IMR-90 (cell line): Measurements from ENCODE around the gene GABRB2. TPM values are rescaled to one million over a fixed set of nuclear protein-coding genes. Genes with fewer than 3 reads are reported as not detected.

Experiments used
- ATAC-seq: fragments of 200-7000 bp; cut with Tn5 transposase; 2 replicates; pipeline ENCODE4 v1.9.1; 2020; ENCODE audit warnings: low read depth, mild to moderate bottlenecking, moderate library complexity
- BruUV-seq: library from RNA; stranded (reverse); fragments of 400-500 nt; replicated peaks from 2 replicates; lab custom pipeline; 2021; lab: Mats Ljungman, UMichigan
- CTCF ChIA-PET: fragments of 300-600 bp; formaldehyde crosslinking; extraction: SDS; loops from one replicate; lab custom pipeline; 2021; ENCODE audit warnings: antibody characterized with exemption; lab: Yijun Ruan, JAX
- POLR2A ChIA-PET: fragments of 300-600 bp; sonication (Branson Sonifier 250); formaldehyde crosslinking; loops from one replicate; lab custom pipeline; 2022; ENCODE audit warnings: antibody characterized with exemption; ENCODE audit not compliant: unreplicated experiment; lab: Charles Lee
- DNase-seq: peaks from one replicate; pipeline ENCODE4 v3.0.0; 2013
- H2AFZ ChIP-seq: replicated peaks from 2 replicates; pipeline ENCODE3; 2013; ENCODE audit warnings: low read length, mild to moderate bottlenecking; ENCODE audit not compliant: poor library complexity
- H2AK5ac ChIP-seq: 2 replicates; pipeline ENCODE4 v1.6.1; 2013; ENCODE audit warnings: low read depth, low read length, inconsistent platforms
- H2AK9ac ChIP-seq: replicated peaks from 2 replicates; pipeline ENCODE3; 2013; ENCODE audit warnings: mild to moderate bottlenecking, low read depth, low read length, moderate library complexity; ENCODE audit not compliant: poor library complexity
- H2BK120ac ChIP-seq: 2 replicates; pipeline ENCODE4 v1.6.1; 2013; ENCODE audit warnings: low read depth, low read length, inconsistent platforms
- H2BK15ac ChIP-seq: 3 replicates; pipeline ENCODE4 v1.6.1; 2013; ENCODE audit warnings: low read depth, low read length, inconsistent platforms
- H2BK20ac ChIP-seq: 2 replicates; pipeline ENCODE4 v1.6.1; 2013; ENCODE audit warnings: low read depth, mild to moderate bottlenecking, inconsistent platforms, low read length, moderate library complexity
- H2BK5ac ChIP-seq: 2 replicates; pipeline ENCODE4 v1.6.1; 2013; ENCODE audit warnings: mild to moderate bottlenecking, low read depth, low read length, inconsistent platforms; ENCODE audit not compliant: poor library complexity, severe bottlenecking
- H3K14ac ChIP-seq: replicated peaks from 2 replicates; pipeline ENCODE4 v1.6.1; 2013; ENCODE audit warnings: low read depth, low read length, inconsistent platforms
- H3K18ac ChIP-seq: 2 replicates; pipeline ENCODE4 v1.6.1; 2013; ENCODE audit warnings: low read depth, low read length, control low read depth
- H3K23ac ChIP-seq: 2 replicates; pipeline ENCODE4 v1.6.1; 2013; ENCODE audit warnings: low read depth, low read length, inconsistent platforms
- H3K27ac ChIP-seq: 2 replicates; pipeline ENCODE4 v1.5.1; 2013; ENCODE audit warnings: mild to moderate bottlenecking, control low read depth, low read length; ENCODE audit not compliant: insufficient read depth
- H3K27me3 ChIP-seq: 2 replicates; pipeline ENCODE4 v1.6.1; 2013; ENCODE audit warnings: low read length; ENCODE audit not compliant: control insufficient read depth, insufficient read depth
- H3K36me3 ChIP-seq: 2 replicates; pipeline ENCODE4 v1.6.1; 2013; ENCODE audit warnings: low read length, mixed read lengths; ENCODE audit not compliant: control insufficient read depth, insufficient read depth
- H3K4ac ChIP-seq: 2 replicates; pipeline ENCODE4 v1.6.1; 2013; ENCODE audit warnings: low read depth, low read length, inconsistent platforms
- H3K4me1 ChIP-seq: 2 replicates; pipeline ENCODE4 v1.6.1; 2013; ENCODE audit warnings: low read length, mixed read lengths; ENCODE audit not compliant: control insufficient read depth, insufficient read depth
- H3K4me2 ChIP-seq: 2 replicates; pipeline ENCODE4 v1.6.1; 2013; ENCODE audit warnings: low read depth, mild to moderate bottlenecking, control low read depth, low read length, moderate library complexity
- H3K4me3 ChIP-seq: 2 replicates; pipeline ENCODE4 v1.5.1; 2013; ENCODE audit warnings: low read depth, mild to moderate bottlenecking, control low read depth, low read length, moderate library complexity; ENCODE audit not compliant: insufficient read depth
- H3K56ac ChIP-seq: 2 replicates; pipeline ENCODE4 v1.6.1; 2013; ENCODE audit warnings: low read length, inconsistent platforms; ENCODE audit not compliant: insufficient read depth; ENCODE audit errors: extremely low read depth
- H3K79me1 ChIP-seq, 2 experiments: 2 replicates each; pipeline ENCODE4 v1.6.1; 2013; ENCODE audit warnings: low read length in 2 of 2, inconsistent platforms in 1 of 2, low read depth in 1 of 2
- H3K9ac ChIP-seq: 2 replicates; pipeline ENCODE4 v1.6.1; 2013; ENCODE audit warnings: low read depth, low read length, control low read depth
- H3K9me1 ChIP-seq: 2 replicates; pipeline ENCODE4 v1.6.1; 2013; ENCODE audit warnings: low read length, inconsistent platforms; ENCODE audit not compliant: insufficient read depth
- H3K9me3 ChIP-seq: 2 replicates; pipeline ENCODE4 v1.6.1; 2013; ENCODE audit warnings: low read length; ENCODE audit not compliant: control insufficient read depth, insufficient read depth
- H4K20me1 ChIP-seq: 2 replicates; pipeline ENCODE4 v1.6.1; 2013; ENCODE audit warnings: low read length, inconsistent platforms; ENCODE audit not compliant: insufficient read depth
- H4K5ac ChIP-seq: 2 replicates; pipeline ENCODE4 v1.6.1; 2013; ENCODE audit warnings: mild to moderate bottlenecking, low read depth, low read length, control low read depth
- H4K8ac ChIP-seq, 2 experiments: 2 replicates each; pipeline ENCODE4 v1.6.1; 2013; ENCODE audit warnings: low read depth in 2 of 2, low read length in 2 of 2, control low read depth in 1 of 2, inconsistent platforms in 1 of 2
- H4K91ac ChIP-seq: 2 replicates; pipeline ENCODE4 v1.6.1; 2013; ENCODE audit warnings: low read depth, low read length, inconsistent platforms; ENCODE audit not compliant: insufficient read depth
- CEBPB ChIP-seq: IDR thresholded peaks from 2 replicates; pipeline ENCODE4 v1.6.1; 2012; ENCODE audit warnings: low read depth, low read length, improper control_type of control experiment
- POLR2A ChIP-seq: IDR thresholded peaks from 2 replicates; pipeline ENCODE4 v1.6.1; 2012; ENCODE audit warnings: mild to moderate bottlenecking, low read depth, low read length
- RCOR1 ChIP-seq: IDR thresholded peaks from 2 replicates; pipeline ENCODE4 v1.6.1; 2012; ENCODE audit warnings: mild to moderate bottlenecking, low read length, improper control_type of control experiment; ENCODE audit not compliant: insufficient replicate concordance
- WGBS, 2 experiments: methylation state at CpG; one replicate each; pipeline versions ENCODE4 v1.1.5 to v1.1.7; 2013; ENCODE audit warnings: missing lambda C conversion rate in 2 of 2; ENCODE audit not compliant: insufficient read length in 1 of 2; ENCODE audit errors: extremely low coverage in 2 of 2; 5-methylcytosine and 5-hydroxymethylcytosine counted together
- dilution Hi-C: fragments of 300-500 bp; cut with HindIII; formaldehyde crosslinking; loops from one replicate; pipeline ENCODE4 v1.14.3; 2018; ENCODE audit warnings: low sequenced_read_pairs; ENCODE audit not compliant: unreplicated experiment
- in situ Hi-C: fragments of 300-500 bp; cut with MboI; formaldehyde crosslinking; loops from 3 replicates; pipeline ENCODE4 v1.14.3; 2019; ENCODE audit warnings: low sequenced_read_pairs, inconsistent platforms, mixed read lengths
- intact Hi-C: fragments of 100-400 bp; cut with micrococcal nuclease; formaldehyde crosslinking; loops from 2 replicates; pipeline ENCODE4 v1.10.0; 2022
- polyA plus RNA-seq, 3 experiments: library from polyadenylated mRNA; depleted of rRNA; stranded (reverse); fragments of >200 nt; gene quantifications; 2 replicates each; pipeline ENCODE4 v1.2.3, GENCODE V29; 2012; ENCODE audit warnings: low replicate concordance in 1 of 3
- total RNA-seq: library from RNA; depleted of rRNA; stranded (reverse); fragments of >200 nt; gene quantifications from 2 replicates; pipeline ENCODE4 v1.2.3, GENCODE V29; 2012

Gene GABRB2
- total and polyA plus RNA-seq, 2 of the 4 experiments (the other 2 are of a cell fraction) = not detected

GRCh38 chr5:161572914-161573313, 26.4 kb upstream of the GABRB2 start:
- no peaks in the 10 kb centered on the region for H3K36me3 ChIP-seq
- no peak overlapping the region for H3K4me3 ChIP-seq
- no peak overlapping the region for H3K56ac ChIP-seq
- no peak overlapping the region for H2BK20ac ChIP-seq
- no peak overlapping the region for H4K8ac ChIP-seq
- no peak overlapping the region for H2AK9ac ChIP-seq
- no peaks in the 10 kb centered on the region for H4K20me1 ChIP-seq
- H2BK5ac ChIP-seq = no peak overlapping the region
- BruUV-seq = no TSS peak
- no peak overlapping the region for H2AFZ ChIP-seq
- H3K27ac ChIP-seq = no peak overlapping the region
- no peak overlapping the region for H3K23ac ChIP-seq
- H3K27me3 ChIP-seq = no peaks in the 10 kb centered on the region
- TF ChIP-seq RCOR1 (no peak), POLR2A (no peak), CEBPB (no peak)
- ATAC-seq = no peak
- no peak overlapping the region for H3K4ac ChIP-seq
- no peak overlapping the region for H4K5ac ChIP-seq
- dilution Hi-C loops (no loop called here), in situ Hi-C loops (no loop called here), intact Hi-C loops (no loop called here)
- H4K91ac ChIP-seq = no peak overlapping the region
- H3K9me3 ChIP-seq = peaks cover 3% of the 10 kb centered on the region; the same call in 1 of the 2 replicates
- H2BK15ac ChIP-seq = no peak overlapping the region
- no peak for DNase-seq
- no peaks in the 10 kb centered on the region for H3K4me1 ChIP-seq
- POLR2A ChIA-PET = no interaction called here
- H2AK5ac ChIP-seq = no peak overlapping the region
- H2BK120ac ChIP-seq = no peak overlapping the region
- no peak overlapping the region for H3K9ac ChIP-seq
- no peaks in the 10 kb centered on the region for H3K79me1 ChIP-seq
- CTCF ChIA-PET = no interaction called here
- no peak overlapping the region for H3K4me2 ChIP-seq
- H3K14ac ChIP-seq = no peak overlapping the region
- H3K9me1 ChIP-seq = no peaks in the 10 kb centered on the region
- H3K18ac ChIP-seq = no peak overlapping the region
- no CpG with 5 or more reads among the region's 3 CpGs for WGBS, 2 experiments
